OCI-LY7 (cell line): Measurements from ENCODE around the gene SMIM35. TPM values are rescaled to one million over a fixed set of nuclear protein-coding genes. Genes with fewer than 3 reads are reported as not detected.

Source experiments
- BruUV-seq: library from RNA; stranded (reverse); fragments of 400-500 nt; replicated peaks from 2 replicates; lab custom pipeline; 2021; lab: Mats Ljungman, UMichigan
- CTCF ChIA-PET: fragments of 300-600 bp; sonication (Branson Sonifier 250); formaldehyde crosslinking; loops from one replicate; lab custom pipeline; 2022; ENCODE audit warnings: antibody characterized with exemption; ENCODE audit not compliant: unreplicated experiment; lab: Charles Lee
- POLR2A ChIA-PET: fragments of 300-600 bp; sonication (Branson Sonifier 250); formaldehyde crosslinking; loops from one replicate; lab custom pipeline; 2022; ENCODE audit warnings: antibody characterized with exemption; lab: Charles Lee
- DNase-seq: peaks from one replicate; pipeline ENCODE4 v3.0.0-alpha.2; 2015; ENCODE audit warnings: low spot score
- H2AFZ ChIP-seq: fragments of 200-600 bp; sonication (generic), shearing (Covaris generic); 2 replicates; pipeline ENCODE4 v1.6.1; 2014; ENCODE audit warnings: mild to moderate bottlenecking, antibody characterized with exemption, low read length, moderate library complexity
- H3K27ac ChIP-seq: fragments of 200-600 bp; sonication (generic); 2 replicates; pipeline ENCODE4 v1.5.1; 2014; ENCODE audit warnings: mixed run types, low read depth, mild to moderate bottlenecking, moderate library complexity, low read length, inconsistent platforms; ENCODE audit not compliant: poor library complexity, severe bottlenecking
- H3K36me3 ChIP-seq: fragments of 200-600 bp; sonication (generic); 2 replicates; pipeline ENCODE4 v1.6.1; 2014; ENCODE audit warnings: mild to moderate bottlenecking, antibody characterized with exemption, low read length, moderate library complexity, mixed read lengths; ENCODE audit not compliant: insufficient read depth
- H3K4me1 ChIP-seq: fragments of 200-600 bp; sonication (generic); 2 replicates; pipeline ENCODE4 v1.5.1; 2014; ENCODE audit warnings: mild to moderate bottlenecking, low read length; ENCODE audit not compliant: insufficient read depth, poor library complexity, severe bottlenecking
- H3K4me2 ChIP-seq: fragments of 200-600 bp; sonication (generic); 2 replicates; pipeline ENCODE4 v1.6.1; 2014; ENCODE audit warnings: mild to moderate bottlenecking, low read length
- H3K4me3 ChIP-seq: fragments of 200-600 bp; sonication (generic); 2 replicates; pipeline ENCODE4 v1.5.1; 2014; ENCODE audit warnings: mild to moderate bottlenecking, low read depth, low read length; ENCODE audit not compliant: poor library complexity, severe bottlenecking
- H3K79me2 ChIP-seq: fragments of 200-600 bp; sonication (generic); 2 replicates; pipeline ENCODE4 v1.6.1; 2016; ENCODE audit warnings: low read depth, mild to moderate bottlenecking, low read length, moderate library complexity, mixed read lengths; ENCODE audit not compliant: insufficient read depth
- H3K9me2 ChIP-seq: fragments of 200-600 bp; sonication (generic); 2 replicates; pipeline ENCODE4 v1.6.1; 2016; ENCODE audit warnings: mild to moderate bottlenecking, low read length, mixed read lengths; ENCODE audit not compliant: insufficient read depth
- H3K9me3 ChIP-seq: fragments of 200-600 bp; sonication (generic); 2 replicates; pipeline ENCODE4 v1.6.1; 2014; ENCODE audit warnings: mild to moderate bottlenecking, mixed run types, low read length, mixed read lengths
- H4K20me1 ChIP-seq: fragments of 200-600 bp; sonication (generic); 2 replicates; pipeline ENCODE4 v1.6.1; 2014; ENCODE audit warnings: mild to moderate bottlenecking, antibody characterized with exemption, low read length, moderate library complexity, mixed read lengths; ENCODE audit not compliant: insufficient read depth
- EZH2phosphoT487 ChIP-seq: fragments of 200-600 bp; sonication (generic); IDR thresholded peaks from 2 replicates; pipeline ENCODE4 v1.6.1; 2018; ENCODE audit warnings: low read depth, borderline replicate concordance, mild to moderate bottlenecking, mixed run types, antibody characterized with exemption, low read length, moderate library complexity, mixed read lengths
- intact Hi-C: fragments of 100-400 bp; cut with micrococcal nuclease; formaldehyde crosslinking; loops from one replicate; pipeline ENCODE4 v1.10.0; 2022; ENCODE audit not compliant: unreplicated experiment
- total RNA-seq, 2 experiments: library from RNA; depleted of rRNA in 1 of 2; stranded (reverse); fragments of >200 nt in 1 of 2; shearing (Covaris generic) in 1 of 2; gene quantifications; 2 replicates each; pipeline ENCODE4 v1.2.3, GENCODE V29; 2014 to 2022
- TF ChIP-seq, protein P1 (sequence below): fragments of 200-600 bp; sonication (generic); conservative IDR thresholded peaks from 2 replicates; pipeline ENCODE4 v1.5.1; 2014; ENCODE audit warnings: mild to moderate bottlenecking, antibody characterized with exemption, low read length, moderate library complexity, mixed read lengths

The SMIM35 gene
- total RNA-seq, 2 experiments from 2014 or later, result 0.06 to 0.67 TPM

DNA sequence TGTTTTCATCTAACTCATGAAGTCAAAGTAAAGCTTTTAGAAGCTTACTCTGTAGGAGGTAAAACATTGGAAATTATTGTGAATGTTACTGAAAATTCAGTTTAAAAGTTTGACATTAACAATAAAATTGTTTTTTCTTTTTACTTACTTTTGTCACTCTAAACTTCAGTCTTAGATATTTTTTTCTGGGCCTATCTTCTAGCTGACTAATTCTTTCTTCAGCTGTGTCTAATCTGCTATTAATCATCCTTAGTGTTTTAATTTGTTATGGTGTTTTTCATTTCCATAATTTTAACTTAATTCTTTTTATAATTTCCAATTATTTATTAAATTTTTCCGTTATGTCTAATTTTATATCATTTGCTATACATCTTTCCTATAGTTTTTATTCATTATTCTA, 65.6 kb downstream of the SMIM35 start:
- Histone ChIP-seq H3K4me1 (no peaks in the 10 kb centered on the region), H3K4me2 (no peak overlapping the region), H3K9me2 (no peaks in the 10 kb centered on the region), H3K36me3 (no peaks in the 10 kb centered on the region; the same call in 1 of the 2 replicates), H2AFZ (no peak overlapping the region), H3K9me3 (peaks cover 37% of the 10 kb centered on the region), H3K4me3 (no peak overlapping the region), H4K20me1 (no peaks in the 10 kb centered on the region), H3K79me2 (no peaks in the 10 kb centered on the region), H3K27ac (no peak overlapping the region)
- intact Hi-C loops, result no loop called here
- ChIA-PET CTCF (no interaction called here), POLR2A (interaction anchor here (0.8 to 1.9 kb wide), 8 partner anchors 8 to 34 kb away, joined by 3 to 6 read pairs (median 4); partner anchors contain the start of gene IL10RA)
- no TSS peak for BruUV-seq
- no peak for TF ChIP-seq EZH2phosphoT487
- TF ChIP-seq, protein P1, sequence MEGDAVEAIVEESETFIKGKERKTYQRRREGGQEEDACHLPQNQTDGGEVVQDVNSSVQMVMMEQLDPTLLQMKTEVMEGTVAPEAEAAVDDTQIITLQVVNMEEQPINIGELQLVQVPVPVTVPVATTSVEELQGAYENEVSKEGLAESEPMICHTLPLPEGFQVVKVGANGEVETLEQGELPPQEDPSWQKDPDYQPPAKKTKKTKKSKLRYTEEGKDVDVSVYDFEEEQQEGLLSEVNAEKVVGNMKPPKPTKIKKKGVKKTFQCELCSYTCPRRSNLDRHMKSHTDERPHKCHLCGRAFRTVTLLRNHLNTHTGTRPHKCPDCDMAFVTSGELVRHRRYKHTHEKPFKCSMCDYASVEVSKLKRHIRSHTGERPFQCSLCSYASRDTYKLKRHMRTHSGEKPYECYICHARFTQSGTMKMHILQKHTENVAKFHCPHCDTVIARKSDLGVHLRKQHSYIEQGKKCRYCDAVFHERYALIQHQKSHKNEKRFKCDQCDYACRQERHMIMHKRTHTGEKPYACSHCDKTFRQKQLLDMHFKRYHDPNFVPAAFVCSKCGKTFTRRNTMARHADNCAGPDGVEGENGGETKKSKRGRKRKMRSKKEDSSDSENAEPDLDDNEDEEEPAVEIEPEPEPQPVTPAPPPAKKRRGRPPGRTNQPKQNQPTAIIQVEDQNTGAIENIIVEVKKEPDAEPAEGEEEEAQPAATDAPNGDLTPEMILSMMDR, result no peak
- DNase-seq, result no peak

DNA sequence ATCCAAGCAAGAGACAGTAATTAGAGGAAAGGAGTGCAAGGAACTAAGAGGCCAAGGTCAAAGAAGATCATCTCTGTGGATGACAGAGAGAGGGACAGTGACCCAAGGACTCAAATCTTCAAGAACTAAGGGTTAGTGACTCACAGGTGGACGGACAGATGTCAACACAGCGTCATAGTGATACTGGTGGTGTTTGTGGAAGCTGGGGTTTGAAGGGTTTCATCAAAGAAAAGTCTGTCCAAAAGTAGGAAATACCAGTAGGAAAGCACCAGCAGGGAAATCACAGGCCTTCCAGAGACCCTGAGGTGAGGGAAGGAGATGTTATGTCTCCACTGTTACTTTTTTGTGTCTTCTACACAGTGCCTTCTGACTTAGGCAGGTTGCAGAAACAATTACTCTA, 68.4 kb downstream of the SMIM35 start:
- intact Hi-C loops, result no loop called here
- Histone ChIP-seq H3K9me2 (no peaks in the 10 kb centered on the region), H2AFZ (no peak overlapping the region), H4K20me1 (no peaks in the 10 kb centered on the region), H3K9me3 (peaks cover 30% of the 10 kb centered on the region), H3K4me1 (peaks cover 8% of the 10 kb centered on the region), H3K27ac (no peak overlapping the region), H3K36me3 (no peaks in the 10 kb centered on the region; the same call in 1 of the 2 replicates), H3K4me3 (no peak overlapping the region), H3K4me2 (no peak overlapping the region), H3K79me2 (no peaks in the 10 kb centered on the region)
- no peak for TF ChIP-seq EZH2phosphoT487
- TF ChIP-seq, protein P1, result no peak
- no peak for DNase-seq
- POLR2A ChIA-PET, result no interaction called here
- no TSS peak for BruUV-seq
- CTCF ChIA-PET, result no interaction called here

DNA sequence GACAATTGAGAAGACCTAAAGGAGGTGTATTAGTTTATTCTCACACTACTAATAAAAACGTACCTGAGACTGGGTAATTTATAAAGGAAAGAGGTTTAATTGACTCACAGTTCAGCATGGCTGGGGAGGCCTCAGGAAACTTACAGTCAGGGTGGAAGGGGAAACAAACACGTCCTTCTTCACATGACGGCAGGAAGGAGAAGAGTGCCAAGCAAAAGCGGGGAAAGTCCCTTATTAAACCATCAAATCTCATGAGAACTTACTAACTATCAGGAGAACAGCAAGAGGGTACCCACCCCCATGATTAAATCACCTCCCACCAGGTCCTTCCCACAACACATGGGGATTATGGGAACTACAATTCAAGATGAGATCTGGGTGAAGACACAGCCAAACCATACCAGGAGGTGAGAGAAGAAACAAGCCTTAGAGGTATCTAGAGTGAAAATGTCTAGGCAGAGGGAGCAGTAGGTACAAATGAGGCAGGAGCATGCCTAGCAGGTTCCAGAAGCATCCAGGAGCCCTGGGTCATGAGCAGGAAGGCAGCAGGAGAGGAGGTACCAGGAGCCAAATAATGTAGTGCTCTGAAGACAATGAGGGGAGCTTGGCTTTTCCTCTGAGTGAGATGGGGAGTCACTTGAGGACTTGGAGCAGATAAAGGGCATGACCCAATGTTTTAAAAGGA, 69.0 kb downstream of the SMIM35 start:
- Histone ChIP-seq H2AFZ (no peak overlapping the region), H3K9me2 (no peaks in the 10 kb centered on the region), H4K20me1 (no peaks in the 10 kb centered on the region), H3K79me2 (no peaks in the 10 kb centered on the region), H3K4me2 (no peak overlapping the region), H3K4me3 (no peak overlapping the region), H3K4me1 (peaks cover 14% of the 10 kb centered on the region), H3K9me3 (peaks cover 30% of the 10 kb centered on the region), H3K27ac (no peak overlapping the region), H3K36me3 (no peaks in the 10 kb centered on the region; the same call in 1 of the 2 replicates)
- ChIA-PET POLR2A (no interaction called here), CTCF (no interaction called here)
- DNase-seq, result no peak
- intact Hi-C loops, result no loop called here
- no TSS peak for BruUV-seq
- TF ChIP-seq, protein P1, result no peak
- no peak for TF ChIP-seq EZH2phosphoT487
